ENCODE results near the gene KSR2. TPM values are rescaled to one million over a fixed set of nuclear protein-coding genes. Genes with fewer than 3 reads are reported as not detected.
A peak's percentile ranks its signal among the peaks of the same experiment; 100 is the strongest.

The KSR2 gene
- total and polyA plus RNA-seq, 7 donors, result under 0.01 to 0.04 (median 0.02) TPM; not detected in 2

- 34 to 38% (median 36%) methylated on average over 5 of the region's 5 CpGs for WGBS, 3 donors
- no peaks in the 10 kb centered on the region for H3K36me3 ChIP-seq (ENCODE audit: insufficient read depth in 1 of 2, low read depth in 1 of 2)
- intact Hi-C loops (cut with DNase I), result no loop called here
- H3K27me3 ChIP-seq (ENCODE audit: insufficient read depth in 3 of 3, low read length in 2 of 3), result no peaks in the 10 kb centered on the region
- no peak overlapping the region for H3K4me3 ChIP-seq
- TF ChIP-seq CTCF (IDR thresholded peaks at IDR 0.05), result peak; percentile 41
- DNase-seq (peak in 1 of 2 donors; percentile 29), ATAC-seq (peak in 3 of 4 donors; percentile 73 to 78 (median 77))
- no peak overlapping the region for H3K27ac ChIP-seq
- no peaks in the 10 kb centered on the region for H3K4me1 ChIP-seq
- H3K9me3 ChIP-seq, result peaks cover 6% of the 10 kb centered on the region
These were observed 495.8 kb downstream of the KSR2 start for GRCh38 chr12:117472983-117473382.

- H3K27ac ChIP-seq, result no peak overlapping the region
- no peaks in the 10 kb centered on the region for H3K4me1 ChIP-seq
- DNase-seq (no peak), ATAC-seq (no peak)
- H3K27me3 ChIP-seq (ENCODE audit: insufficient read depth in 3 of 3, low read length in 2 of 3), result no peaks in the 10 kb centered on the region
- H3K36me3 ChIP-seq (ENCODE audit: insufficient read depth in 1 of 2, low read depth in 1 of 2), result no peaks in the 10 kb centered on the region
- TF ChIP-seq CTCF (IDR thresholded peaks at IDR 0.05), result peak; percentile 39
- peaks cover 6% of the 10 kb centered on the region for H3K9me3 ChIP-seq
- WGBS, 3 donors, result 53 to 57% (median 54%) methylated on average over 2 of the region's 2 CpGs
- intact Hi-C loops (cut with DNase I), result no loop called here
- no peak overlapping the region for H3K4me3 ChIP-seq
These were observed 498.0 kb downstream of the KSR2 start for GRCh38 chr12:117470804-117471203.

GRCh38 chr12:117469883-117470483, 498.8 kb downstream of the KSR2 start:
- intact Hi-C loops (cut with DNase I), result no loop called here
- H3K9me3 ChIP-seq, result peaks cover 6% of the 10 kb centered on the region
- no peaks in the 10 kb centered on the region for H3K36me3 ChIP-seq (ENCODE audit: insufficient read depth in 1 of 2, low read depth in 1 of 2)
- no peak overlapping the region for H3K4me3 ChIP-seq
- DNase-seq (no peak), ATAC-seq (no peak)
- no peaks in the 10 kb centered on the region for H3K4me1 ChIP-seq
- WGBS, 3 donors, result 67 to 84% (median 70%) methylated on average over 4 of the region's 4 CpGs
- no peak for TF ChIP-seq CTCF (IDR thresholded peaks at IDR 0.05)
- no peak overlapping the region for H3K27ac ChIP-seq
- H3K27me3 ChIP-seq (ENCODE audit: insufficient read depth in 3 of 3, low read length in 2 of 3), result no peaks in the 10 kb centered on the region

- H3K27ac ChIP-seq, result no peak overlapping the region
- H3K36me3 ChIP-seq (ENCODE audit: insufficient read depth in 1 of 2, low read depth in 1 of 2), result no peaks in the 10 kb centered on the region
- no peak overlapping the region for H3K4me3 ChIP-seq
- WGBS, 3 donors, result 70 to 76% (median 75%) methylated on average over 3 of the region's 3 CpGs
- no peak for TF ChIP-seq CTCF (IDR thresholded peaks at IDR 0.05)
- H3K27me3 ChIP-seq (ENCODE audit: insufficient read depth in 3 of 3, low read length in 2 of 3), result no peaks in the 10 kb centered on the region
- intact Hi-C loops (cut with DNase I), result no loop called here
- H3K4me1 ChIP-seq, result no peaks in the 10 kb centered on the region
- H3K9me3 ChIP-seq, result peaks cover 6% of the 10 kb centered on the region
- DNase-seq (no peak), ATAC-seq (no peak)
These were observed 500.8 kb downstream of the KSR2 start for GRCh38 chr12:117468016-117468415.

- Histone ChIP-seq H3K27me3 (ENCODE audit: insufficient read depth in 3 of 3, low read length in 2 of 3) (no peaks in the 10 kb centered on the region), H3K36me3 (ENCODE audit: insufficient read depth in 1 of 2, low read depth in 1 of 2) (no peaks in the 10 kb centered on the region), H3K9me3 (peaks cover 6% of the 10 kb centered on the region), H3K4me1 (no peaks in the 10 kb centered on the region), H3K27ac (no peak overlapping the region), H3K4me3 (no peak overlapping the region)
- DNase-seq, result no peak
- TF ChIP-seq CTCF (IDR thresholded peaks at IDR 0.05), result no peak
- intact Hi-C loops (cut with DNase I), result no loop called here
- ATAC-seq, result no peak
These were observed 501.2 kb downstream of the KSR2 start for GRCh38 chr12:117467588-117467987.

Data from psoas muscle (tissue), 8 donors.